C4-2B (cell line): ENCODE data around the gene SOD1.

Experiments
- CTCF ChIP-seq: fragments of 450-650 bp; conservative IDR thresholded peaks from 2 replicates; pipeline ENCODE4 v1.5.1; 2017; ENCODE audit warnings: mild to moderate bottlenecking
- ZFX ChIP-seq: fragments of 450-650 bp; IDR thresholded peaks from 2 replicates; pipeline ENCODE4 v1.6.1; 2017

DNA sequence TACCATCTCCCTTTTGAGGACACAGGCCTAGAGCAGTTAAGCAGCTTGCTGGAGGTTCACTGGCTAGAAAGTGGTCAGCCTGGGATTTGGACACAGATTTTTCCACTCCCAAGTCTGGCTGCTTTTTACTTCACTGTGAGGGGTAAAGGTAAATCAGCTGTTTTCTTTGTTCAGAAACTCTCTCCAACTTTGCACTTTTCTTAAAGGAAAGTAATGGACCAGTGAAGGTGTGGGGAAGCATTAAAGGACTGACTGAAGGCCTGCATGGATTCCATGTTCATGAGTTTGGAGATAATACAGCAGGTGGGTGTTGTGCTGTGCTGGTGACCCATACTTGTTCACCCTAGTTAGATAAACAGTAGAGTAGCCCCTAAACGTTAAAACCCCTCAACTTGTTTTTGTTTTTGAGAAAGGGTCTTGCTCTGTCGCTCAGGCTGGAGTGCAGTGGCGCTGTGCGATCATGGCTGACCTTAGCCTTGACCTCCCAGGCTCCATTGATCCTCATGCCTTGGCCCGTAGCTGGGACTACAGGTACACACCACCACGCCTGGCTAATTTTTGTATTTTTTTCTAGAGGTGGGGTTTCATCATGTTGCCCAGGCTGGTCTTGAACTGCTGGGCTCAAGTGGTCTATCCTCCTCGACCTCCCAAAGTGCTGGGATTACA is 4.2 kb downstream of the SOD1 start:
- TF ChIP-seq CTCF (no peak), ZFX (no peak)
